Mucosa of descending colon (tissue), 3 donors: ENCODE data around the gene EXOC2. TPM values are rescaled to one million over a fixed set of nuclear protein-coding genes. Genes with fewer than 3 reads are reported as not detected.

Experiments used
- ATAC-seq: fragments of 200-7000 bp; cut with Tn5 transposase; one replicate; pipeline ENCODE4 v1.9.1; 2020; ENCODE audit warnings: mild to moderate bottlenecking, moderate library complexity
- DNase-seq, 3 donors: peaks; one replicate each; pipeline ENCODE4 v3.0.0-alpha.2; 2020
- H3K36me3 ChIP-seq: fragments of 200-600 bp; one replicate; pipeline ENCODE4 v1.8.0; 2021; ENCODE audit warnings: low read depth, mild to moderate bottlenecking
- H3K4me1 ChIP-seq: fragments of 200-600 bp; one replicate; pipeline ENCODE4 v1.8.0; 2021; ENCODE audit warnings: low read depth, mild to moderate bottlenecking
- H3K4me3 ChIP-seq: fragments of 200-600 bp; one replicate; pipeline ENCODE4 v1.8.0; 2021; ENCODE audit warnings: mild to moderate bottlenecking
- H3K9me3 ChIP-seq: fragments of 200-600 bp; one replicate; pipeline ENCODE4 v1.8.0; 2021; ENCODE audit warnings: mild to moderate bottlenecking
- CTCF ChIP-seq: fragments of 200-600 bp; IDR thresholded peaks from one replicate; pipeline ENCODE4 v1.8.0; 2022; ENCODE audit warnings: antibody characterized with exemption, mild to moderate bottlenecking
- intact Hi-C, 2 donors: fragments of 100-400 bp; cut with DNase I in 1 of 2; cut with micrococcal nuclease in 1 of 2; formaldehyde crosslinking; loops; one replicate each; pipeline versions ENCODE4 v1.11.0 to v1.11.1; 2022; cut with DNase I, micrococcal nuclease
- total RNA-seq, 3 donors: library from RNA; stranded (reverse); fragmentation: NEBNext Ultra II Directional in 2 of 3; extraction: Animal tissue kit (Norgen Biotek cat#: 25700) in 2 of 3; gene quantifications; one replicate each; pipeline versions ENCODE4 v1.2.1 to v1.2.4, GENCODE V29; 2021 to 2023
- donor health status: DM: no; HTN: no; CAD: no; lungs with moderate emphysema.
- donor health status: DM: no; HTN: no; CAD: no.
- donor health status: DM: no; HTN: yes; CAD: no.

Gene EXOC2
- total RNA-seq, 3 donors from 2014 or later = 13.1 to 20.9 (median 17.3) TPM

GRCh38 chr6:451336-451735 lies 241.6 kb downstream of the EXOC2 start:
- DNase-seq (no peak), ATAC-seq (no peak)
- H3K36me3 ChIP-seq = no peaks in the 10 kb centered on the region
- no peak overlapping the region for H3K4me3 ChIP-seq
- no peaks in the 10 kb centered on the region for H3K4me1 ChIP-seq
- TF ChIP-seq CTCF = no peak
- H3K9me3 ChIP-seq = no peaks in the 10 kb centered on the region
- intact Hi-C loops = no loop called here

GRCh38 chr6:449486-450419 lies 243.2 kb downstream of the EXOC2 start:
- DNase-seq (no peak), ATAC-seq (no peak)
- no peak for TF ChIP-seq CTCF
- Histone ChIP-seq H3K36me3 (no peaks in the 10 kb centered on the region), H3K4me3 (no peak overlapping the region), H3K9me3 (no peaks in the 10 kb centered on the region), H3K4me1 (no peaks in the 10 kb centered on the region)
- intact Hi-C loops = no loop called here

GRCh38 chr6:449057-449430 lies 243.9 kb downstream of the EXOC2 start:
- DNase-seq (no peak), ATAC-seq (no peak)
- intact Hi-C loops = no loop called here

GRCh38 chr6:448296-449056 lies 244.5 kb downstream of the EXOC2 start:
- Histone ChIP-seq H3K36me3 (no peaks in the 10 kb centered on the region), H3K4me1 (no peaks in the 10 kb centered on the region), H3K9me3 (no peaks in the 10 kb centered on the region), H3K4me3 (no peak overlapping the region)
- no peak for DNase-seq
- TF ChIP-seq CTCF = no peak
- ATAC-seq = no peak
- intact Hi-C loops = no loop called here

More at GRCh38 chr6:449057-449430, 243.9 kb downstream of the EXOC2 start:
- H3K4me3 ChIP-seq = no peak overlapping the region
- TF ChIP-seq CTCF = no peak
- H3K4me1 ChIP-seq = no peaks in the 10 kb centered on the region
- no peaks in the 10 kb centered on the region for H3K9me3 ChIP-seq
- H3K36me3 ChIP-seq = no peaks in the 10 kb centered on the region

- H3K4me3 ChIP-seq = no peak overlapping the region
- no peaks in the 10 kb centered on the region for H3K36me3 ChIP-seq
- no peak for DNase-seq
- intact Hi-C loops = no loop called here
- peak; percentile 19 for ATAC-seq
- no peaks in the 10 kb centered on the region for H3K9me3 ChIP-seq
- no peaks in the 10 kb centered on the region for H3K4me1 ChIP-seq
- TF ChIP-seq CTCF = no peak
Observed at GRCh38 chr6:447381-448165, 245.4 kb downstream of the EXOC2 start.
